GM18868 (cell line): ENCODE data around the gene TAOK2.
A peak's percentile ranks its signal among the peaks of the same experiment; 100 is the strongest.
"Not testable (repeated sequence)": the region's sequence is repeated elsewhere in the genome, so short reads cannot be mapped to it uniquely, and the experiment has no call there.

Source experiments
- ATAC-seq: cut with Tn5 transposase; IDR thresholded peaks from one replicate; pipeline ENCODE4 v1.9.1; 2021; ENCODE audit warnings: mild to moderate bottlenecking, moderate library complexity; ENCODE audit not compliant: unreplicated experiment

The TAOK2 gene

GRCh38 chr16:29973384-29974246, at the start of gene TAOK2:
Gene TAOK2, plus strand, starts transcription at chr16:29973868. Its CDS starts 3,905 bp downstream, at chr16:29977773.
- ATAC-seq: peak; percentile 91

- no peak for ATAC-seq
These were observed 48.4 kb upstream of the TAOK2 start for GRCh38 chr16:29925105-29925756.

- peak; percentile 81 for ATAC-seq
These were observed 47.6 kb upstream of the TAOK2 start, which contains the start of gene KCTD13 for GRCh38 chr16:29925781-29926710. Gene KCTD13, minus strand, starts transcription at chr16:29926226. Its CDS starts 193 bp downstream, at chr16:29926033.

- no peak for ATAC-seq
These were observed 47.0 kb upstream of the TAOK2 start for GRCh38 chr16:29926711-29927052.

- ATAC-seq: no peak
These were observed 46.4 kb upstream of the TAOK2 start for GRCh38 chr16:29927070-29927905.

GRCh38 chr16:29931750-29932149, 41.9 kb upstream of the TAOK2 start:
- not testable (repeated sequence) for ATAC-seq

GRCh38 chr16:29940656-29941055, 33.0 kb upstream of the TAOK2 start:
- no peak for ATAC-seq

GRCh38 chr16:29943846-29944799, 29.5 kb upstream of the TAOK2 start:
- no peak for ATAC-seq

GRCh38 chr16:29947897-29948296, 25.8 kb upstream of the TAOK2 start:
- no peak for ATAC-seq

- ATAC-seq: no peak
These were observed 22.7 kb upstream of the TAOK2 start for GRCh38 chr16:29950806-29951461.

- no peak for ATAC-seq
These were observed 21.9 kb upstream of the TAOK2 start for GRCh38 chr16:29951625-29952365.

- ATAC-seq: no peak
These were observed 14.9 kb upstream of the TAOK2 start for GRCh38 chr16:29958756-29959155.

GRCh38 chr16:29959293-29959692, 14.4 kb upstream of the TAOK2 start:
- no peak for ATAC-seq

- ATAC-seq: not testable (repeated sequence)
These were observed 13.8 kb upstream of the TAOK2 start for GRCh38 chr16:29959821-29960220.

GRCh38 chr16:29961127-29961478, 12.6 kb upstream of the TAOK2 start:
- no peak for ATAC-seq

- peak; percentile 83 for ATAC-seq
These were observed 12.0 kb upstream of the TAOK2 start, which contains the start of gene TMEM219 for GRCh38 chr16:29961479-29962343. Gene TMEM219, plus strand, starts transcription at chr16:29962079. Its CDS starts 1,065 bp downstream, at chr16:29963144.
